ENCODE data around the gene EDAR. TPM values are rescaled to one million over a fixed set of nuclear protein-coding genes. Genes with fewer than 3 reads are reported as not detected.

The EDAR gene
- total and polyA plus RNA-seq, 10 of the 15 experiments (the other 5 are each of a cell fraction or from before 2014, with no cell fraction given) = 0.04 TPM; not detected in 9

DNA sequence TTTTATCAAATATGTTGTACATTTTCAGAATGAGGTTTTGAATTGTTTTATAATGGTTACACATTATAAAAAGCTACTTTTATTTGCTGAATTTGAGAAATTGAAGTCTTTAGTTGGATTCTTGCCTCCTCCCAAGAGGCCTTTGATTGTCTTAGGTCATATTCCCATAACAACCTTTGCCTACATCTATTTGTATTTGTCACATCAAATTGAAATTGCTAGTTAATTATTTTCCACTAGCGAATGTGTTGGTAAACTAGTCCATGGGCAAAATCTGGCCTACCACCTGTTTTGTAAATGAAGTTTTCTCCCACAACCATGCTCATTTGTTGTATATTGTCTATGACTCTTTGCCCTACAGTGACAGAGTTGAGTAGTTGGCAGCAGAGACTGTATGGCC lies 142.0 kb downstream of the EDAR start (continued):
- no peak for TF ChIP-seq PAX5 (IDR thresholded peaks at IDR 0.05; ENCODE audit: borderline replicate concordance, low read depth, low read length)
- no peak for TF ChIP-seq ZBED1 (IDR thresholded peaks at IDR 0.05; ENCODE audit: borderline replicate concordance)

- in situ Hi-C loops (cut with MboI) = no loop called here
- Histone ChIP-seq H2AFZ (ENCODE audit: control insufficient read depth, low read depth, low read length) (no peak overlapping the region), H3K36me3 (ENCODE audit: control insufficient read depth in 2 of 2, insufficient read depth in 2 of 2, low read length in 1 of 2) (peaks cover 2 to 4% of the 10 kb centered on the region in 2 experiments; a peak in 2 of 4 replicates), H3K9me3 (replicated peaks; ENCODE audit: control insufficient read depth, insufficient read depth, low read length) (peaks cover 2% of the 10 kb centered on the region; the same call in 1 of the 3 replicates), H3K9ac (ENCODE audit: control insufficient read depth, insufficient read depth, low read length) (no peak overlapping the region), H4K20me1 (ENCODE audit: control insufficient read depth, insufficient read depth) (no peaks in the 10 kb centered on the region), H3K4me1 (ENCODE audit: control insufficient read depth, insufficient read depth, low read length) (no peaks in the 10 kb centered on the region), H3K4me3 (no peak overlapping the region), H3K4me2 (ENCODE audit: control insufficient read depth, insufficient read depth) (no peak overlapping the region), H3K79me2 (ENCODE audit: control insufficient read depth, insufficient read depth, low read length) (no peaks in the 10 kb centered on the region), H3K27ac (ENCODE audit: control insufficient read depth, insufficient read depth) (no peak overlapping the region), H3K27me3 (replicated peaks in 1 of 2; ENCODE audit: control insufficient read depth in 2 of 2, insufficient read depth in 2 of 2, low read length in 1 of 2) (no peaks in the 10 kb centered on the region)
- POLR2A ChIA-PET = no interaction called here
- intact Hi-C loops (cut with micrococcal nuclease; ENCODE audit: unreplicated experiment) = no loop called here
- FAIRE-seq (no peak), DNase-seq (ENCODE audit: low read depth, low spot score) (no peak), ATAC-seq (no peak)
- no TSS peak for BruUV-seq (replicated peaks)
- CTCF ChIA-PET = interaction anchor here (1.5 kb wide), 1 partner anchor 11 kb away, joined by 3 read pairs; no protein-coding TSS in a partner anchor
- SMC1A ChIA-PET (ENCODE audit: uncharacterized antibody, unreplicated experiment) = no interaction called here
- no peak for TF ChIP-seq JUNB (IDR thresholded peaks at IDR 0.05)
- RAD21 ChIA-PET (ENCODE audit: unreplicated experiment) = no interaction called here
These were observed 143.1 kb downstream of the EDAR start for GRCh38 chr2:108845923-108846322.

Small RNAs within 50 kb of the gene (small RNA-seq; reads per million reads assigned to genes)
- gene AC073415.1 = not detected

Other genes with a start within 250 kb of the EDAR start
- gene CCDC138, start 202.4 kb downstream of the EDAR start, total RNA-seq (2014; rRNA removed) = 10.3 and 12.3 TPM in 2 replicates
- 17.5 and 18.7 TPM in 2 replicates for gene CCDC138, start 202.4 kb downstream of the EDAR start, total RNA-seq (2014; rRNA removed; fragmentation: Illumina TruSeq; extraction: Trizol)
- gene CCDC138, start 202.4 kb downstream of the EDAR start, total RNA-seq (2021) = 9.5 and 12.4 TPM in 2 replicates
- gene CCDC138, start 202.4 kb downstream of the EDAR start, polyA plus RNA-seq (2011; rRNA removed) = 8.5 and 14.7 TPM in 2 replicates
- gene CCDC138, start 202.4 kb downstream of the EDAR start, polyA plus RNA-seq (2014; fragmentation: Illumina TruSeq; extraction: Trizol) = 12.0 and 22.0 TPM in 2 replicates
- gene CCDC138, start 202.4 kb downstream of the EDAR start, polyA plus RNA-seq (2014; fragmentation: Nextera tagmentation; extraction: Ambion mirVana) = 10 to 100 TPM; 13.6 to 16.9 TPM
- gene CCDC138, start 202.4 kb downstream of the EDAR start, polyA plus RNA-seq (2014; rRNA removed) = 7.9 and 9.5 TPM in 2 replicates
- gene CCDC138, start 202.4 kb downstream of the EDAR start, polyA plus RNA-seq (2016; fragmentation: Nextera tagmentation; extraction: Ambion mirVana) = 10 to 100 TPM; 18.7 to 19.4 TPM
- 4.2 and 4.6 TPM in 2 replicates for gene SH3RF3, start 140.0 kb upstream of the EDAR start, total RNA-seq (2014; rRNA removed)
- gene SH3RF3, start 140.0 kb upstream of the EDAR start, total RNA-seq (2014; rRNA removed; fragmentation: Illumina TruSeq; extraction: Trizol) = 2.0 and 2.3 TPM in 2 replicates
- gene SH3RF3, start 140.0 kb upstream of the EDAR start, total RNA-seq (2021) = 8.4 and 8.8 TPM in 2 replicates
- 0.07 and 0.08 TPM in 2 replicates for gene SH3RF3, start 140.0 kb upstream of the EDAR start, polyA plus RNA-seq (2011; rRNA removed)
- 3.0 and 3.7 TPM in 2 replicates for gene SH3RF3, start 140.0 kb upstream of the EDAR start, polyA plus RNA-seq (2014; fragmentation: Illumina TruSeq; extraction: Trizol)
- under 1 TPM; 0.21 to 0.35 TPM for gene SH3RF3, start 140.0 kb upstream of the EDAR start, polyA plus RNA-seq (2014; fragmentation: Nextera tagmentation; extraction: Ambion mirVana)
- gene SH3RF3, start 140.0 kb upstream of the EDAR start, polyA plus RNA-seq (2014; rRNA removed) = 5.1 and 6.0 TPM in 2 replicates
- 1 to 10 TPM; 1.1 to 2.4 TPM for gene SH3RF3, start 140.0 kb upstream of the EDAR start, polyA plus RNA-seq (2016; fragmentation: Nextera tagmentation; extraction: Ambion mirVana)